ENCODE results near the gene TWF2.

- no peak for TF ChIP-seq CTCF (IDR thresholded peaks at IDR 0.05)
- TF ChIP-seq BHLHE40 (IDR thresholded peaks at IDR 0.05; ENCODE audit: low read depth, low read length) = no peak
- TF ChIP-seq MAZ (IDR thresholded peaks at IDR 0.05; ENCODE audit: borderline replicate concordance, low read depth, low read length) = no peak
- TF ChIP-seq EP300 (IDR thresholded peaks at IDR 0.05) = no peak
- TF ChIP-seq RCOR1 (IDR thresholded peaks at IDR 0.05; ENCODE audit: low read depth, low read length) = no peak
- TF ChIP-seq ELK1 (IDR thresholded peaks at IDR 0.05; ENCODE audit: low read depth, low read length) = no peak
- TF ChIP-seq MAX (IDR thresholded peaks at IDR 0.05) = no peak
- TF ChIP-seq POLR2A (IDR thresholded peaks at IDR 0.05; ENCODE audit: low read length) = no peak
- TF ChIP-seq CHD4 (IDR thresholded peaks at IDR 0.05; ENCODE audit: borderline replicate concordance) = no peak
- TF ChIP-seq ESRRA (IDR thresholded peaks at IDR 0.05; ENCODE audit: borderline replicate concordance, low read length) = no peak
- no peak for TF ChIP-seq RAD21 (conservative IDR thresholded peaks at IDR 0.05 in 1 of 2, IDR thresholded peaks at IDR 0.05 in 1 of 2)
- no peak for TF ChIP-seq MAFK (IDR thresholded peaks at IDR 0.05; ENCODE audit: partially characterized antibody)
Measured at GRCh38 chr3:52257911-52258310, 19.0 kb upstream of the TWF2 start.

Measured in A549 (cell line).